SK-N-SH treated with all-trans-retinoic acid at 6 μM for 48 hours (cell line): ENCODE data around the gene UBL3.

Source experiments
- ATAC-seq: fragments of 200-7000 bp; cut with Tn5 transposase; 3 replicates; pipeline ENCODE4 v1.9.1; 2020; ENCODE audit warnings: mild to moderate bottlenecking, moderate library complexity
- BACH2 ChIP-seq: fragments of 250-450 bp; sonication (Bioruptor Pico); IDR thresholded peaks from 2 replicates; pipeline ENCODE4 v1.9.0; 2021; ENCODE audit warnings: mild to moderate bottlenecking, borderline replicate concordance
- CSDC2 ChIP-seq: fragments of 250-450 bp; sonication (Bioruptor Pico); IDR thresholded peaks from 2 replicates; pipeline ENCODE4 v1.5.0; 2020; ENCODE audit warnings: mild to moderate bottlenecking, moderate library complexity
- ESRRG ChIP-seq: fragments of 250-450 bp; sonication (Bioruptor Pico); IDR thresholded peaks from 2 replicates; pipeline ENCODE4 v1.6.1; 2021; ENCODE audit warnings: mild to moderate bottlenecking
- GLIS3 ChIP-seq: fragments of 250-450 bp; sonication (Bioruptor Pico); IDR thresholded peaks from 2 replicates; pipeline ENCODE4 v1.5.0; 2020; ENCODE audit warnings: mild to moderate bottlenecking, moderate library complexity
- ISL1 ChIP-seq: fragments of 250-450 bp; sonication (Bioruptor Pico); IDR thresholded peaks from 2 replicates; pipeline ENCODE4 v2.1.2; 2022; ENCODE audit warnings: mild to moderate bottlenecking, moderate library complexity
- OSR1 ChIP-seq: fragments of 250-450 bp; sonication (Bioruptor Pico); IDR thresholded peaks from 2 replicates; pipeline ENCODE4 v1.8.0; 2022; ENCODE audit warnings: moderate library complexity, mild to moderate bottlenecking, inconsistent platforms
- PPARA ChIP-seq: fragments of 250-450 bp; sonication (Bioruptor Pico); IDR thresholded peaks from 2 replicates; pipeline ENCODE4 v1.5.0; 2020; ENCODE audit warnings: mild to moderate bottlenecking, borderline replicate concordance
- RARB ChIP-seq: fragments of 250-450 bp; sonication (Bioruptor Pico); IDR thresholded peaks from 2 replicates; pipeline ENCODE4 v1.8.0; 2021; ENCODE audit warnings: mild to moderate bottlenecking, moderate library complexity
- SNAI2 ChIP-seq: fragments of 250-450 bp; sonication (Bioruptor Pico); IDR thresholded peaks from 2 replicates; pipeline ENCODE4 v1.5.0; 2020; ENCODE audit warnings: mild to moderate bottlenecking, moderate library complexity
- TCF4 ChIP-seq: fragments of 250-450 bp; sonication (Bioruptor Pico); IDR thresholded peaks from 2 replicates; pipeline ENCODE4 v1.8.0; 2021; ENCODE audit warnings: mild to moderate bottlenecking, moderate library complexity, borderline replicate concordance
- TOX ChIP-seq: fragments of 250-450 bp; sonication (Bioruptor Pico); IDR thresholded peaks from 2 replicates; pipeline ENCODE4 v1.8.0; 2021; ENCODE audit warnings: mild to moderate bottlenecking, moderate library complexity, borderline replicate concordance
- ZC3H10 ChIP-seq: fragments of 250-450 bp; sonication (Bioruptor Pico); IDR thresholded peaks from 2 replicates; pipeline ENCODE4 v1.5.1; 2021; ENCODE audit warnings: mild to moderate bottlenecking, moderate library complexity
- ZFP3 ChIP-seq: fragments of 250-450 bp; sonication (Bioruptor Pico); IDR thresholded peaks from 2 replicates; pipeline ENCODE4 v1.5.0; 2020; ENCODE audit warnings: mild to moderate bottlenecking, moderate library complexity
- ZFP30 ChIP-seq: fragments of 450-650 bp; formaldehyde crosslinking; IDR thresholded peaks from 2 replicates; pipeline ENCODE4 v1.5.0; 2022; ENCODE audit warnings: mild to moderate bottlenecking, moderate library complexity
- ZNF565 ChIP-seq: fragments of 450-650 bp; formaldehyde crosslinking; conservative IDR thresholded peaks from 2 replicates; pipeline ENCODE4 v1.5.0; 2020; ENCODE audit warnings: low read depth, mild to moderate bottlenecking, moderate library complexity
- ZNF70 ChIP-seq: fragments of 450-650 bp; formaldehyde crosslinking; IDR thresholded peaks from 2 replicates; pipeline ENCODE4 v1.5.0; 2020; ENCODE audit warnings: mild to moderate bottlenecking, moderate library complexity
- ZNF8 ChIP-seq: fragments of 450-650 bp; formaldehyde crosslinking; IDR thresholded peaks from 2 replicates; pipeline ENCODE4 v1.5.0; 2020; ENCODE audit warnings: mild to moderate bottlenecking, moderate library complexity
- TF ChIP-seq, protein P1 (sequence below): fragments of 250-450 bp; sonication (Bioruptor Pico); IDR thresholded peaks from 2 replicates; pipeline ENCODE4 v1.5.0; 2020; ENCODE audit warnings: mild to moderate bottlenecking, moderate library complexity
- TF ChIP-seq, protein P2 (sequence below): fragments of 250-450 bp; sonication (Bioruptor Pico); IDR thresholded peaks from 2 replicates; pipeline ENCODE4 v1.8.0; 2021; ENCODE audit warnings: low read depth, mild to moderate bottlenecking, moderate library complexity, borderline replicate concordance
- TF ChIP-seq, protein P3 (sequence below): fragments of 250-450 bp; sonication (Bioruptor Pico); IDR thresholded peaks from 2 replicates; pipeline ENCODE4 v1.5.1; 2020; ENCODE audit warnings: low read depth, mild to moderate bottlenecking, moderate library complexity
- TF ChIP-seq, protein P4 (sequence below): fragments of 250-450 bp; sonication (Bioruptor Pico); IDR thresholded peaks from 2 replicates; pipeline ENCODE4 v1.5.1; 2021; ENCODE audit warnings: mild to moderate bottlenecking, moderate library complexity
- TF ChIP-seq, protein P5 (sequence below): fragments of 250-450 bp; sonication (Bioruptor Pico); IDR thresholded peaks from 2 replicates; pipeline ENCODE4 v1.8.0; 2020; ENCODE audit warnings: mild to moderate bottlenecking, moderate library complexity, borderline replicate concordance

UBL3 gene

DNA sequence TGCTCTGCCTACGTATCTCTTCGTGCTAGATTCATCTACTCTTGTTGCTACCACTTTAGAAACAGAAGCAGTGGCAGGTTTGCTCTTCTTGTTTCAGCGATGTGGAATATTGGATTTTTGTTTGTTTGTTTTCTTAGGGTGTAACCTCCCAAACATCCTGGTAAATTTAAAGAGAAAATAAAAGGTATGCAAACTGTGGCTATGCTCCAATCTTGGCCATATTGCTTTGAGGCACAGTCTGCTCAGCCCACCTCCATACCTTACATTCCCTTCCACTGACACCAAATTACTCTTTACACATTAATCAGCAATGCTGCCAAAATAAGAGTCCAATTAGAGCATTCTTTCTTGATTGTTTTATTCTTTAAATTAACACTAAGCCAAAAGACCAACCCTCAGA lies 25.2 kb upstream of the UBL3 start:
- ATAC-seq: no peak
- TF ChIP-seq ZC3H10 (CRISPR knock-in tag) (no peak), ZFP30 (no peak), PPARA (no peak), TOX (CRISPR knock-in tag) (no peak), SNAI2 (CRISPR knock-in tag) (no peak), OSR1 (CRISPR knock-in tag) (no peak), CSDC2 (CRISPR knock-in tag) (no peak), ZNF565 (CRISPR knock-in tag) (no peak), ZFP3 (CRISPR knock-in tag) (no peak), ZNF70 (CRISPR knock-in tag) (no peak), RARB (CRISPR knock-in tag) (no peak), ZNF8 (CRISPR knock-in tag) (no peak), BACH2 (CRISPR knock-in tag) (no peak), TCF4 (CRISPR knock-in tag) (no peak), ISL1 (CRISPR knock-in tag) (no peak), GLIS3 (no peak)
- TF ChIP-seq, protein P1, sequence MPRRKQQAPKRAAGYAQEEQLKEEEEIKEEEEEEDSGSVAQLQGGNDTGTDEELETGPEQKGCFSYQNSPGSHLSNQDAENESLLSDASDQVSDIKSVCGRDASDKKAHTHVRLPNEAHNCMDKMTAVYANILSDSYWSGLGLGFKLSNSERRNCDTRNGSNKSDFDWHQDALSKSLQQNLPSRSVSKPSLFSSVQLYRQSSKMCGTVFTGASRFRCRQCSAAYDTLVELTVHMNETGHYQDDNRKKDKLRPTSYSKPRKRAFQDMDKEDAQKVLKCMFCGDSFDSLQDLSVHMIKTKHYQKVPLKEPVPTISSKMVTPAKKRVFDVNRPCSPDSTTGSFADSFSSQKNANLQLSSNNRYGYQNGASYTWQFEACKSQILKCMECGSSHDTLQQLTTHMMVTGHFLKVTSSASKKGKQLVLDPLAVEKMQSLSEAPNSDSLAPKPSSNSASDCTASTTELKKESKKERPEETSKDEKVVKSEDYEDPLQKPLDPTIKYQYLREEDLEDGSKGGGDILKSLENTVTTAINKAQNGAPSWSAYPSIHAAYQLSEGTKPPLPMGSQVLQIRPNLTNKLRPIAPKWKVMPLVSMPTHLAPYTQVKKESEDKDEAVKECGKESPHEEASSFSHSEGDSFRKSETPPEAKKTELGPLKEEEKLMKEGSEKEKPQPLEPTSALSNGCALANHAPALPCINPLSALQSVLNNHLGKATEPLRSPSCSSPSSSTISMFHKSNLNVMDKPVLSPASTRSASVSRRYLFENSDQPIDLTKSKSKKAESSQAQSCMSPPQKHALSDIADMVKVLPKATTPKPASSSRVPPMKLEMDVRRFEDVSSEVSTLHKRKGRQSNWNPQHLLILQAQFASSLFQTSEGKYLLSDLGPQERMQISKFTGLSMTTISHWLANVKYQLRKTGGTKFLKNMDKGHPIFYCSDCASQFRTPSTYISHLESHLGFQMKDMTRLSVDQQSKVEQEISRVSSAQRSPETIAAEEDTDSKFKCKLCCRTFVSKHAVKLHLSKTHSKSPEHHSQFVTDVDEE (CRISPR knock-in tag): no peak
- TF ChIP-seq, protein P2, sequence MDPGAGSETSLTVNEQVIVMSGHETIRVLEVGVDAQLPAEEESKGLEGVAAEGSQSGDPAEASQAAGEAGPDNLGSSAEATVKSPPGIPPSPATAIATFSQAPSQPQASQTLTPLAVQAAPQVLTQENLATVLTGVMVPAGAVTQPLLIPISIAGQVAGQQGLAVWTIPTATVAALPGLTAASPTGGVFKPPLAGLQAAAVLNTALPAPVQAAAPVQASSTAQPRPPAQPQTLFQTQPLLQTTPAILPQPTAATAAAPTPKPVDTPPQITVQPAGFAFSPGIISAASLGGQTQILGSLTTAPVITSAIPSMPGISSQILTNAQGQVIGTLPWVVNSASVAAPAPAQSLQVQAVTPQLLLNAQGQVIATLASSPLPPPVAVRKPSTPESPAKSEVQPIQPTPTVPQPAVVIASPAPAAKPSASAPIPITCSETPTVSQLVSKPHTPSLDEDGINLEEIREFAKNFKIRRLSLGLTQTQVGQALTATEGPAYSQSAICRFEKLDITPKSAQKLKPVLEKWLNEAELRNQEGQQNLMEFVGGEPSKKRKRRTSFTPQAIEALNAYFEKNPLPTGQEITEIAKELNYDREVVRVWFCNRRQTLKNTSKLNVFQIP (CRISPR knock-in tag): no peak
- TF ChIP-seq, protein P3, sequence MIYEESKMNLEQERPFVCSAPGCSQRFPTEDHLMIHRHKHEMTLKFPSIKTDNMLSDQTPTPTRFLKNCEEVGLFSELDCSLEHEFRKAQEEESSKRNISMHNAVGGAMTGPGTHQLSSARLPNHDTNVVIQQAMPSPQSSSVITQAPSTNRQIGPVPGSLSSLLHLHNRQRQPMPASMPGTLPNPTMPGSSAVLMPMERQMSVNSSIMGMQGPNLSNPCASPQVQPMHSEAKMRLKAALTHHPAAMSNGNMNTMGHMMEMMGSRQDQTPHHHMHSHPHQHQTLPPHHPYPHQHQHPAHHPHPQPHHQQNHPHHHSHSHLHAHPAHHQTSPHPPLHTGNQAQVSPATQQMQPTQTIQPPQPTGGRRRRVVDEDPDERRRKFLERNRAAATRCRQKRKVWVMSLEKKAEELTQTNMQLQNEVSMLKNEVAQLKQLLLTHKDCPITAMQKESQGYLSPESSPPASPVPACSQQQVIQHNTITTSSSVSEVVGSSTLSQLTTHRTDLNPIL (CRISPR knock-in tag): no peak
- TF ChIP-seq, protein P4, sequence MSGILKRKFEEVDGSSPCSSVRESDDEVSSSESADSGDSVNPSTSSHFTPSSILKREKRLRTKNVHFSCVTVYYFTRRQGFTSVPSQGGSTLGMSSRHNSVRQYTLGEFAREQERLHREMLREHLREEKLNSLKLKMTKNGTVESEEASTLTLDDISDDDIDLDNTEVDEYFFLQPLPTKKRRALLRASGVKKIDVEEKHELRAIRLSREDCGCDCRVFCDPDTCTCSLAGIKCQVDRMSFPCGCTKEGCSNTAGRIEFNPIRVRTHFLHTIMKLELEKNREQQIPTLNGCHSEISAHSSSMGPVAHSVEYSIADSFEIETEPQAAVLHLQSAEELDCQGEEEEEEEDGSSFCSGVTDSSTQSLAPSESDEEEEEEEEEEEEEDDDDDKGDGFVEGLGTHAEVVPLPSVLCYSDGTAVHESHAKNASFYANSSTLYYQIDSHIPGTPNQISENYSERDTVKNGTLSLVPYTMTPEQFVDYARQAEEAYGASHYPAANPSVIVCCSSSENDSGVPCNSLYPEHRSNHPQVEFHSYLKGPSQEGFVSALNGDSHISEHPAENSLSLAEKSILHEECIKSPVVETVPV (CRISPR knock-in tag): no peak

DNA sequence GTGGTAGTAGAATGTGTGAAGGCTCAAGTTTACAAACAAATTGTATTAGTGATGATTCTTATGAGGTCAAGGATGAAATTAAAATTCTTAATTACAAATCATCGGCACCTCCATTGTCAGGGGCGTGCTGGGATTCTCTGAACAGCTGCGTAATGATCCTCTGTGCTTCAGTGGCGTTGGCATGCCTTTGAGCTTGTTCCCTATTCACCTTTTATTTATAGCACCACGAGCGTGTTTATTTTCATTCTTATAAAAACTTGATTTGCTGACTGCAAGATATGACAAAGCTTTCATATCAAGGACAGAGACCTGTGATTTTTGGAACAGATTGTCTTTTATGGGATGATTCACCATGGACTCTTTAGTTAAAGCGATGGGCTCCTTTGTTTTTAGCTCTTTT lies 18.2 kb upstream of the UBL3 start:
- TF ChIP-seq TOX (CRISPR knock-in tag): no peak
- TF ChIP-seq BACH2 (CRISPR knock-in tag): no peak
- no peak for TF ChIP-seq SNAI2 (CRISPR knock-in tag)
- no peak for TF ChIP-seq PPARA
- TF ChIP-seq ESRRG (CRISPR knock-in tag): no peak
- TF ChIP-seq, protein P5, sequence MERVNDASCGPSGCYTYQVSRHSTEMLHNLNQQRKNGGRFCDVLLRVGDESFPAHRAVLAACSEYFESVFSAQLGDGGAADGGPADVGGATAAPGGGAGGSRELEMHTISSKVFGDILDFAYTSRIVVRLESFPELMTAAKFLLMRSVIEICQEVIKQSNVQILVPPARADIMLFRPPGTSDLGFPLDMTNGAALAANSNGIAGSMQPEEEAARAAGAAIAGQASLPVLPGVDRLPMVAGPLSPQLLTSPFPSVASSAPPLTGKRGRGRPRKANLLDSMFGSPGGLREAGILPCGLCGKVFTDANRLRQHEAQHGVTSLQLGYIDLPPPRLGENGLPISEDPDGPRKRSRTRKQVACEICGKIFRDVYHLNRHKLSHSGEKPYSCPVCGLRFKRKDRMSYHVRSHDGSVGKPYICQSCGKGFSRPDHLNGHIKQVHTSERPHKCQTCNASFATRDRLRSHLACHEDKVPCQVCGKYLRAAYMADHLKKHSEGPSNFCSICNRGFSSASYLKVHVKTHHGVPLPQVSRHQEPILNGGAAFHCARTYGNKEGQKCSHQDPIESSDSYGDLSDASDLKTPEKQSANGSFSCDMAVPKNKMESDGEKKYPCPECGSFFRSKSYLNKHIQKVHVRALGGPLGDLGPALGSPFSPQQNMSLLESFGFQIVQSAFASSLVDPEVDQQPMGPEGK: no peak
- TF ChIP-seq, protein P4 (CRISPR knock-in tag): no peak
- no peak for TF ChIP-seq RARB (CRISPR knock-in tag)
- TF ChIP-seq GLIS3: no peak
- ATAC-seq: no peak
